WERI-Rb-1 (cell line): Measurements from ENCODE around the gene TBC1D1.
"Not testable (repeated sequence)": the region's sequence is repeated elsewhere in the genome, so short reads cannot be mapped to it uniquely, and the experiment has no call there.

Experiments
- DNase-seq: peaks from one replicate; pipeline ENCODE4 v3.0.0-alpha.2; 2020
- H3K27ac ChIP-seq: fragments of 250-450 bp; sonication (Bioruptor Pico); 2 replicates; pipeline ENCODE4 v1.5.1; 2020; ENCODE audit warnings: mild to moderate bottlenecking, moderate library complexity
- H3K27me3 ChIP-seq: fragments of 250-450 bp; sonication (Bioruptor Pico); 2 replicates; pipeline ENCODE4 v1.5.1; 2021; ENCODE audit warnings: mild to moderate bottlenecking, low read depth, moderate library complexity; ENCODE audit not compliant: insufficient read depth, severe bottlenecking
- H3K36me3 ChIP-seq: fragments of 250-450 bp; sonication (Bioruptor Pico); 2 replicates; pipeline ENCODE4 v1.5.1; 2020; ENCODE audit warnings: mild to moderate bottlenecking, moderate library complexity
- H3K4me3 ChIP-seq: 2 replicates; pipeline ENCODE4 v1.5.1; 2011; ENCODE audit warnings: low read depth, mild to moderate bottlenecking, control low read depth, low read length
- H3K9me3 ChIP-seq: fragments of 250-450 bp; sonication (Bioruptor Pico); 2 replicates; pipeline ENCODE4 v1.5.1; 2021; ENCODE audit warnings: mild to moderate bottlenecking, moderate library complexity; ENCODE audit not compliant: severe bottlenecking
- TF ChIP-seq, protein P1 (sequence below): IDR thresholded peaks from 2 replicates; pipeline ENCODE4 v1.5.1; 2011; ENCODE audit warnings: low read depth, mild to moderate bottlenecking, control low read depth, inconsistent platforms, low read length

The TBC1D1 gene

DNA sequence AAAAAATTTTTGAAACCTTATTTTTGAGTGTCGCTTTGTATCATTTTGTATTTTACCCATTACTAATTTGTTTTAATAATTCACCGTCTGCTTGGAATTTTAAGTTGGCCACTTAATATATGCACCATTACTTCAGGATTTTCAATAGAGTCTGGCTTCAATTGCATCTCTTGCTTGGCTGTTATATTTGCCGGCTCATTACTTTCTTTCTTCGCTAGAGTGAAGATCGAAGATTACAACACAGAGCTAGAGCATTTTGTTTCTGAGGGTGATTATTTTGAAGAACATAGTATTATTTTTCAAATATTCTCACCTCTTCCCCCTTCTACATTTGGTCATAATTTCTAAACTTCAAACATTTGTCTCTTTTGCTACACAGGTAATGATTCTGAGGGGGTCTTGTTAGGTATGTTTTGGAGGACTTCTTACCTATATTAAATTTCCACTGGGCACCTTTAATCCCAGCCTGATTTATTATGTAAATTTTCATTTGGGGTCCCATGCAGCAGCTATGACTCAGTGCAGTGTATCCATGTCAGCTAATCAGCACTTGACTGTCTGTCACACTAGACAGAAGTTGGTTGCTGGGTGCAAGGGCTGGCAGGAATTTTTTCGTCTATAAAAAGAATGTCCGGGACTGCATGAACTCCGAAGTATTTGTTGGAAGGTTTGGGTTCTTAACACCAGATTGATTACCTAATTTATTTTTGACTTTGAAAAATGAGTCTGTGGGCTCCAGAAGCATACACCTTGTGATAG, 18.6 kb downstream of the TBC1D1 start:
- no peaks in the 10 kb centered on the region for H3K36me3 ChIP-seq
- no peak overlapping the region for H3K4me3 ChIP-seq
- no peaks in the 10 kb centered on the region for H3K9me3 ChIP-seq
- no peaks in the 10 kb centered on the region for H3K27me3 ChIP-seq
- peak; percentile 50 for DNase-seq
- TF ChIP-seq, protein P1, sequence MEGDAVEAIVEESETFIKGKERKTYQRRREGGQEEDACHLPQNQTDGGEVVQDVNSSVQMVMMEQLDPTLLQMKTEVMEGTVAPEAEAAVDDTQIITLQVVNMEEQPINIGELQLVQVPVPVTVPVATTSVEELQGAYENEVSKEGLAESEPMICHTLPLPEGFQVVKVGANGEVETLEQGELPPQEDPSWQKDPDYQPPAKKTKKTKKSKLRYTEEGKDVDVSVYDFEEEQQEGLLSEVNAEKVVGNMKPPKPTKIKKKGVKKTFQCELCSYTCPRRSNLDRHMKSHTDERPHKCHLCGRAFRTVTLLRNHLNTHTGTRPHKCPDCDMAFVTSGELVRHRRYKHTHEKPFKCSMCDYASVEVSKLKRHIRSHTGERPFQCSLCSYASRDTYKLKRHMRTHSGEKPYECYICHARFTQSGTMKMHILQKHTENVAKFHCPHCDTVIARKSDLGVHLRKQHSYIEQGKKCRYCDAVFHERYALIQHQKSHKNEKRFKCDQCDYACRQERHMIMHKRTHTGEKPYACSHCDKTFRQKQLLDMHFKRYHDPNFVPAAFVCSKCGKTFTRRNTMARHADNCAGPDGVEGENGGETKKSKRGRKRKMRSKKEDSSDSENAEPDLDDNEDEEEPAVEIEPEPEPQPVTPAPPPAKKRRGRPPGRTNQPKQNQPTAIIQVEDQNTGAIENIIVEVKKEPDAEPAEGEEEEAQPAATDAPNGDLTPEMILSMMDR = no peak
- H3K27ac ChIP-seq = no peak overlapping the region

- Histone ChIP-seq H3K4me3 (no peak overlapping the region), H3K27me3 (no peaks in the 10 kb centered on the region), H3K27ac (no peak overlapping the region), H3K9me3 (no peaks in the 10 kb centered on the region), H3K36me3 (no peaks in the 10 kb centered on the region)
- no peak for DNase-seq
- TF ChIP-seq, protein P1 = no peak
Measured at GRCh38 chr4:37910091-37910486, 19.2 kb downstream of the TBC1D1 start.

DNA sequence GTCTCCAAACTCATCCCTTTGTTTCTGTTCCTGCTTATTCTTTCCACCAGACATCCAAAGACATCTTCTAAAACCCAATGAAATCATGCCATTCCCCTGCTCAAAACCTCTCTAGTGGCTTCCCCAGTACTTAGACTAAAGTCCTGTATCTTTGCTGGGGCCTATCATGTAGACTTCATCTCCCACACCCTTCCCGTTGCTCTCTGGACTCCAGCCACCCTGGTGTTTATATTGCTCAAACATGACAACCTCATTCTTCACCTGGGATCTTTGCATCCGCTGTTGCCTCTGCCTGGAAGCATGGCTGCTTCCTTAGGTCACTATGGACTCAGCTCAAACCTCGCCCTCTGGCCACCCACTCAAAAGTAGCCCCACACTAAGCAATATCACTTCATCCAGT, 23.7 kb downstream of the TBC1D1 start:
- Histone ChIP-seq H3K36me3 (no peaks in the 10 kb centered on the region), H3K27ac (no peak overlapping the region), H3K27me3 (no peaks in the 10 kb centered on the region), H3K4me3 (no peak overlapping the region), H3K9me3 (no peaks in the 10 kb centered on the region)
- no peak for DNase-seq
- TF ChIP-seq, protein P1 = no peak

GRCh38 chr4:37917388-37917787, 26.5 kb downstream of the TBC1D1 start:
- no peak overlapping the region for H3K27ac ChIP-seq
- H3K4me3 ChIP-seq = no peak overlapping the region
- H3K27me3 ChIP-seq = no peaks in the 10 kb centered on the region
- no peaks in the 10 kb centered on the region for H3K9me3 ChIP-seq
- DNase-seq = no peak
- TF ChIP-seq, protein P1 = no peak
- no peaks in the 10 kb centered on the region for H3K36me3 ChIP-seq

DNA sequence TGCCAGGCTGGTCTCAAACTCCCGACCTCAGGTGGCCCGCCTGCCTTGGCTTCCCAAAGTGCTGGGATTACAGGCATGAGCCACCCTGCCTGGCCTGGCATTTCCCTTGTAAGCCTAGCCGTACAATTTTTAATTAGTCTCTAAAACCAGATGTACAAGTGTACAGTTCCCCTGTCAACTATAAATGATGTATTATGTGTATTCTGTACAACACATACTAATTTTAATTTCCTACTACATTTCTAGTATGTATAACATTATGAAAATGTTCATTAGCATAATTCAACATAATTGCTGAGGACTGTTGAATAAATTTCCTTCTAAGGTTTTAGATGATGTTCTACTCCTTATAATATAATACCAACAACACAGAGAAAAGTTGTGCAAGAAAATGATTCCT, 27.8 kb downstream of the TBC1D1 start:
- TF ChIP-seq, protein P1 = no peak
- Histone ChIP-seq H3K9me3 (peaks cover 3% of the 10 kb centered on the region), H3K4me3 (no peak overlapping the region; the same call in 1 of the 2 replicates), H3K27ac (peak overlapping the region; percentile 57), H3K27me3 (no peaks in the 10 kb centered on the region), H3K36me3 (no peaks in the 10 kb centered on the region)
- no peak for DNase-seq

DNA sequence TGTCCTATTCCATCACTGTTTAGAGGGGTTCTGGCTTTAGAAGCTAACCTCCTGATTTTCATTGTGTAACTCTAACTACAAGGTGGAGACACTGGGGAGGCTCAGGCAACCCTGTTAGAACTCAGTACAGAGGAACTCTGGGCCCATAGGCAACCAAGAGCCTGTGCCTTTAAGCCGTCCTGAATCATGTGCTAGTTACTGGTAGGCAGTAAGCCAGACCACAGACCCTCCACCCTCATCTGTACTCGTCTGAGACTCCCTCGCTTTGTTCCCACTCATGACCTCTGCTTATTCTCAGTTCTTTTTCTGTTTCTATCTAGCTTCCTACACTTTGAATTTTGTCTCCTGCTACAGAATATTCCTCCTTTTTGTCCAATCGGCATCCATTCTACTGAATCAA, 31.4 kb downstream of the TBC1D1 start:
- Histone ChIP-seq H3K4me3 (no peak overlapping the region), H3K36me3 (no peaks in the 10 kb centered on the region), H3K27ac (no peak overlapping the region), H3K27me3 (no peaks in the 10 kb centered on the region), H3K9me3 (peaks cover 3% of the 10 kb centered on the region)
- no peak for DNase-seq
- TF ChIP-seq, protein P1 = no peak

DNA sequence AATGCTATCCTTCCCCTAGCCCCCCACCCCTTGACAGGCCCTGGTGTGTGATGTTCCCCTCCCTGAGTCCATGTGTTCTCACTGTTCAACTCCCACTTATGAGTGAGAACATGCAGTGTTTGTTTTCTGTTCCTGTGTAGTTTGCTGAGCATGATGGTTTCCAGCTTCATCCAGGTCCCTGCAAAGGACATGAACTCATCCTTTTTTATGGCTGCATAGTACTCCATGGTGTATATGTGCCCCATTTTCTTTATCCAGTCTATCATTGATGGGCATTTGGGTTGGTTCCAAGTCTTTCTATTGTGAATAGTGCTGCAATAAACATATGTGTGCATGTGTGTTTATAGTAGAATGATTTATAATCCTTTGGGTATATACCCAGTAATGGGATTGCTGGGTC, 32.2 kb downstream of the TBC1D1 start:
- not testable (repeated sequence) for H3K27me3 ChIP-seq, H3K27ac ChIP-seq, H3K9me3 ChIP-seq, H3K36me3 ChIP-seq, H3K4me3 ChIP-seq, DNase-seq
